SK-N-SH treated with all-trans-retinoic acid at 6 μM for 48 hours (cell line): ENCODE data around the gene DNAJC10.

ENCODE experiments used
- ATAC-seq: fragments of 200-7000 bp; cut with Tn5 transposase; 3 replicates; pipeline ENCODE4 v1.9.1; 2020; ENCODE audit warnings: mild to moderate bottlenecking, moderate library complexity
- ARNTL ChIP-seq: fragments of 450-650 bp; formaldehyde crosslinking; IDR thresholded peaks from 2 replicates; pipeline ENCODE4 v1.5.0; 2020; ENCODE audit warnings: low read depth, mild to moderate bottlenecking, moderate library complexity, borderline replicate concordance
- BACH2 ChIP-seq: fragments of 250-450 bp; sonication (Bioruptor Pico); IDR thresholded peaks from 2 replicates; pipeline ENCODE4 v1.9.0; 2021; ENCODE audit warnings: mild to moderate bottlenecking, borderline replicate concordance
- CSDC2 ChIP-seq: fragments of 250-450 bp; sonication (Bioruptor Pico); IDR thresholded peaks from 2 replicates; pipeline ENCODE4 v1.5.0; 2020; ENCODE audit warnings: mild to moderate bottlenecking, moderate library complexity
- ESRRG ChIP-seq: fragments of 250-450 bp; sonication (Bioruptor Pico); IDR thresholded peaks from 2 replicates; pipeline ENCODE4 v1.6.1; 2021; ENCODE audit warnings: mild to moderate bottlenecking
- GLIS3 ChIP-seq: fragments of 250-450 bp; sonication (Bioruptor Pico); IDR thresholded peaks from 2 replicates; pipeline ENCODE4 v1.5.0; 2020; ENCODE audit warnings: mild to moderate bottlenecking, moderate library complexity
- ISL1 ChIP-seq: fragments of 250-450 bp; sonication (Bioruptor Pico); IDR thresholded peaks from 2 replicates; pipeline ENCODE4 v2.1.2; 2022; ENCODE audit warnings: mild to moderate bottlenecking, moderate library complexity
- OSR1 ChIP-seq: fragments of 250-450 bp; sonication (Bioruptor Pico); IDR thresholded peaks from 2 replicates; pipeline ENCODE4 v1.8.0; 2022; ENCODE audit warnings: moderate library complexity, mild to moderate bottlenecking, inconsistent platforms
- PPARA ChIP-seq: fragments of 250-450 bp; sonication (Bioruptor Pico); IDR thresholded peaks from 2 replicates; pipeline ENCODE4 v1.5.0; 2020; ENCODE audit warnings: mild to moderate bottlenecking, borderline replicate concordance
- RARB ChIP-seq: fragments of 250-450 bp; sonication (Bioruptor Pico); IDR thresholded peaks from 2 replicates; pipeline ENCODE4 v1.8.0; 2021; ENCODE audit warnings: mild to moderate bottlenecking, moderate library complexity
- SNAI2 ChIP-seq: fragments of 250-450 bp; sonication (Bioruptor Pico); IDR thresholded peaks from 2 replicates; pipeline ENCODE4 v1.5.0; 2020; ENCODE audit warnings: mild to moderate bottlenecking, moderate library complexity
- TCF4 ChIP-seq: fragments of 250-450 bp; sonication (Bioruptor Pico); IDR thresholded peaks from 2 replicates; pipeline ENCODE4 v1.8.0; 2021; ENCODE audit warnings: mild to moderate bottlenecking, moderate library complexity, borderline replicate concordance
- TOX ChIP-seq: fragments of 250-450 bp; sonication (Bioruptor Pico); IDR thresholded peaks from 2 replicates; pipeline ENCODE4 v1.8.0; 2021; ENCODE audit warnings: mild to moderate bottlenecking, moderate library complexity, borderline replicate concordance
- ZC3H10 ChIP-seq: fragments of 250-450 bp; sonication (Bioruptor Pico); IDR thresholded peaks from 2 replicates; pipeline ENCODE4 v1.5.1; 2021; ENCODE audit warnings: mild to moderate bottlenecking, moderate library complexity
- ZFP3 ChIP-seq: fragments of 250-450 bp; sonication (Bioruptor Pico); IDR thresholded peaks from 2 replicates; pipeline ENCODE4 v1.5.0; 2020; ENCODE audit warnings: mild to moderate bottlenecking, moderate library complexity
- ZFP30 ChIP-seq: fragments of 450-650 bp; formaldehyde crosslinking; IDR thresholded peaks from 2 replicates; pipeline ENCODE4 v1.5.0; 2022; ENCODE audit warnings: mild to moderate bottlenecking, moderate library complexity
- ZNF565 ChIP-seq: fragments of 450-650 bp; formaldehyde crosslinking; conservative IDR thresholded peaks from 2 replicates; pipeline ENCODE4 v1.5.0; 2020; ENCODE audit warnings: low read depth, mild to moderate bottlenecking, moderate library complexity
- ZNF70 ChIP-seq: fragments of 450-650 bp; formaldehyde crosslinking; IDR thresholded peaks from 2 replicates; pipeline ENCODE4 v1.5.0; 2020; ENCODE audit warnings: mild to moderate bottlenecking, moderate library complexity
- ZNF8 ChIP-seq: fragments of 450-650 bp; formaldehyde crosslinking; IDR thresholded peaks from 2 replicates; pipeline ENCODE4 v1.5.0; 2020; ENCODE audit warnings: mild to moderate bottlenecking, moderate library complexity
- TF ChIP-seq, protein P1 (sequence below): fragments of 250-450 bp; sonication (Bioruptor Pico); IDR thresholded peaks from 2 replicates; pipeline ENCODE4 v1.8.0; 2020; ENCODE audit warnings: mild to moderate bottlenecking, moderate library complexity, borderline replicate concordance
- TF ChIP-seq, protein P2 (sequence below): fragments of 250-450 bp; sonication (Bioruptor Pico); IDR thresholded peaks from 2 replicates; pipeline ENCODE4 v1.5.1; 2020; ENCODE audit warnings: low read depth, mild to moderate bottlenecking, moderate library complexity
- TF ChIP-seq, protein P3 (sequence below): fragments of 250-450 bp; sonication (Bioruptor Pico); IDR thresholded peaks from 2 replicates; pipeline ENCODE4 v1.5.0; 2020; ENCODE audit warnings: mild to moderate bottlenecking, moderate library complexity
- TF ChIP-seq, protein P4 (sequence below): fragments of 250-450 bp; sonication (Bioruptor Pico); IDR thresholded peaks from 2 replicates; pipeline ENCODE4 v1.8.0; 2021; ENCODE audit warnings: low read depth, mild to moderate bottlenecking, moderate library complexity, borderline replicate concordance
- TF ChIP-seq, protein P5 (sequence below): fragments of 250-450 bp; sonication (Bioruptor Pico); IDR thresholded peaks from 2 replicates; pipeline ENCODE4 v1.5.1; 2021; ENCODE audit warnings: mild to moderate bottlenecking, moderate library complexity

DNAJC10 gene

DNA sequence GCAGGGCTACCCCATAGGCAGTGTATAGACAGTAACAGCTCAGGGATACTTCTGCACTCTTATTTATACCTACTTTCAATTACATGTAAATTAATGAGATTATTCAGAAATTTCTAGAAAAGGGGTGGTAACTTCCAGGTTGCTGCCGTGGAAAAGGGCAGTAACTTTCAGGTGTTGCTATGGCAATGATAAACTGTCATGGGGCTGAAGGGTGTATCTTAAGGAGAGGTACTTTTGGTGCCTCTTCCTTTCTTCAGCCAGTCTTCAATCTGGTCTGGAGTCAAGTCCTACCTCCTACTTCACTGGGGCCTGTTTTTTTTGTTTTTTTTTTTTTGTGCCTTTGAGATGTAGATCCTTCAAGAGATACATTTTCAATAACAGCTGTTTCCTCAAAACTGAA, 35.2 kb upstream of the DNAJC10 start:
- TF ChIP-seq, protein P1, sequence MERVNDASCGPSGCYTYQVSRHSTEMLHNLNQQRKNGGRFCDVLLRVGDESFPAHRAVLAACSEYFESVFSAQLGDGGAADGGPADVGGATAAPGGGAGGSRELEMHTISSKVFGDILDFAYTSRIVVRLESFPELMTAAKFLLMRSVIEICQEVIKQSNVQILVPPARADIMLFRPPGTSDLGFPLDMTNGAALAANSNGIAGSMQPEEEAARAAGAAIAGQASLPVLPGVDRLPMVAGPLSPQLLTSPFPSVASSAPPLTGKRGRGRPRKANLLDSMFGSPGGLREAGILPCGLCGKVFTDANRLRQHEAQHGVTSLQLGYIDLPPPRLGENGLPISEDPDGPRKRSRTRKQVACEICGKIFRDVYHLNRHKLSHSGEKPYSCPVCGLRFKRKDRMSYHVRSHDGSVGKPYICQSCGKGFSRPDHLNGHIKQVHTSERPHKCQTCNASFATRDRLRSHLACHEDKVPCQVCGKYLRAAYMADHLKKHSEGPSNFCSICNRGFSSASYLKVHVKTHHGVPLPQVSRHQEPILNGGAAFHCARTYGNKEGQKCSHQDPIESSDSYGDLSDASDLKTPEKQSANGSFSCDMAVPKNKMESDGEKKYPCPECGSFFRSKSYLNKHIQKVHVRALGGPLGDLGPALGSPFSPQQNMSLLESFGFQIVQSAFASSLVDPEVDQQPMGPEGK = no peak
- TF ChIP-seq ZFP30 (CRISPR knock-in tag) = no peak
- no peak for TF ChIP-seq ZNF565
- no peak for TF ChIP-seq GLIS3 (CRISPR knock-in tag)
- TF ChIP-seq OSR1 (CRISPR knock-in tag) = no peak
- no peak for TF ChIP-seq SNAI2 (CRISPR knock-in tag)
- TF ChIP-seq, protein P2, sequence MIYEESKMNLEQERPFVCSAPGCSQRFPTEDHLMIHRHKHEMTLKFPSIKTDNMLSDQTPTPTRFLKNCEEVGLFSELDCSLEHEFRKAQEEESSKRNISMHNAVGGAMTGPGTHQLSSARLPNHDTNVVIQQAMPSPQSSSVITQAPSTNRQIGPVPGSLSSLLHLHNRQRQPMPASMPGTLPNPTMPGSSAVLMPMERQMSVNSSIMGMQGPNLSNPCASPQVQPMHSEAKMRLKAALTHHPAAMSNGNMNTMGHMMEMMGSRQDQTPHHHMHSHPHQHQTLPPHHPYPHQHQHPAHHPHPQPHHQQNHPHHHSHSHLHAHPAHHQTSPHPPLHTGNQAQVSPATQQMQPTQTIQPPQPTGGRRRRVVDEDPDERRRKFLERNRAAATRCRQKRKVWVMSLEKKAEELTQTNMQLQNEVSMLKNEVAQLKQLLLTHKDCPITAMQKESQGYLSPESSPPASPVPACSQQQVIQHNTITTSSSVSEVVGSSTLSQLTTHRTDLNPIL (CRISPR knock-in tag) = no peak
- TF ChIP-seq, protein P3, sequence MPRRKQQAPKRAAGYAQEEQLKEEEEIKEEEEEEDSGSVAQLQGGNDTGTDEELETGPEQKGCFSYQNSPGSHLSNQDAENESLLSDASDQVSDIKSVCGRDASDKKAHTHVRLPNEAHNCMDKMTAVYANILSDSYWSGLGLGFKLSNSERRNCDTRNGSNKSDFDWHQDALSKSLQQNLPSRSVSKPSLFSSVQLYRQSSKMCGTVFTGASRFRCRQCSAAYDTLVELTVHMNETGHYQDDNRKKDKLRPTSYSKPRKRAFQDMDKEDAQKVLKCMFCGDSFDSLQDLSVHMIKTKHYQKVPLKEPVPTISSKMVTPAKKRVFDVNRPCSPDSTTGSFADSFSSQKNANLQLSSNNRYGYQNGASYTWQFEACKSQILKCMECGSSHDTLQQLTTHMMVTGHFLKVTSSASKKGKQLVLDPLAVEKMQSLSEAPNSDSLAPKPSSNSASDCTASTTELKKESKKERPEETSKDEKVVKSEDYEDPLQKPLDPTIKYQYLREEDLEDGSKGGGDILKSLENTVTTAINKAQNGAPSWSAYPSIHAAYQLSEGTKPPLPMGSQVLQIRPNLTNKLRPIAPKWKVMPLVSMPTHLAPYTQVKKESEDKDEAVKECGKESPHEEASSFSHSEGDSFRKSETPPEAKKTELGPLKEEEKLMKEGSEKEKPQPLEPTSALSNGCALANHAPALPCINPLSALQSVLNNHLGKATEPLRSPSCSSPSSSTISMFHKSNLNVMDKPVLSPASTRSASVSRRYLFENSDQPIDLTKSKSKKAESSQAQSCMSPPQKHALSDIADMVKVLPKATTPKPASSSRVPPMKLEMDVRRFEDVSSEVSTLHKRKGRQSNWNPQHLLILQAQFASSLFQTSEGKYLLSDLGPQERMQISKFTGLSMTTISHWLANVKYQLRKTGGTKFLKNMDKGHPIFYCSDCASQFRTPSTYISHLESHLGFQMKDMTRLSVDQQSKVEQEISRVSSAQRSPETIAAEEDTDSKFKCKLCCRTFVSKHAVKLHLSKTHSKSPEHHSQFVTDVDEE (CRISPR knock-in tag) = no peak
- no peak for TF ChIP-seq ZC3H10
- TF ChIP-seq ISL1 (CRISPR knock-in tag) = no peak
- TF ChIP-seq ZNF70 (CRISPR knock-in tag) = no peak
- TF ChIP-seq PPARA (CRISPR knock-in tag) = no peak
- TF ChIP-seq, protein P4, sequence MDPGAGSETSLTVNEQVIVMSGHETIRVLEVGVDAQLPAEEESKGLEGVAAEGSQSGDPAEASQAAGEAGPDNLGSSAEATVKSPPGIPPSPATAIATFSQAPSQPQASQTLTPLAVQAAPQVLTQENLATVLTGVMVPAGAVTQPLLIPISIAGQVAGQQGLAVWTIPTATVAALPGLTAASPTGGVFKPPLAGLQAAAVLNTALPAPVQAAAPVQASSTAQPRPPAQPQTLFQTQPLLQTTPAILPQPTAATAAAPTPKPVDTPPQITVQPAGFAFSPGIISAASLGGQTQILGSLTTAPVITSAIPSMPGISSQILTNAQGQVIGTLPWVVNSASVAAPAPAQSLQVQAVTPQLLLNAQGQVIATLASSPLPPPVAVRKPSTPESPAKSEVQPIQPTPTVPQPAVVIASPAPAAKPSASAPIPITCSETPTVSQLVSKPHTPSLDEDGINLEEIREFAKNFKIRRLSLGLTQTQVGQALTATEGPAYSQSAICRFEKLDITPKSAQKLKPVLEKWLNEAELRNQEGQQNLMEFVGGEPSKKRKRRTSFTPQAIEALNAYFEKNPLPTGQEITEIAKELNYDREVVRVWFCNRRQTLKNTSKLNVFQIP (CRISPR knock-in tag) = no peak
- TF ChIP-seq ARNTL (CRISPR knock-in tag) = no peak
- no peak for TF ChIP-seq ZFP3
- no peak for TF ChIP-seq BACH2 (CRISPR knock-in tag)
- TF ChIP-seq TOX (CRISPR knock-in tag) = no peak
- TF ChIP-seq ZNF8 = no peak
- ATAC-seq = no peak

DNA sequence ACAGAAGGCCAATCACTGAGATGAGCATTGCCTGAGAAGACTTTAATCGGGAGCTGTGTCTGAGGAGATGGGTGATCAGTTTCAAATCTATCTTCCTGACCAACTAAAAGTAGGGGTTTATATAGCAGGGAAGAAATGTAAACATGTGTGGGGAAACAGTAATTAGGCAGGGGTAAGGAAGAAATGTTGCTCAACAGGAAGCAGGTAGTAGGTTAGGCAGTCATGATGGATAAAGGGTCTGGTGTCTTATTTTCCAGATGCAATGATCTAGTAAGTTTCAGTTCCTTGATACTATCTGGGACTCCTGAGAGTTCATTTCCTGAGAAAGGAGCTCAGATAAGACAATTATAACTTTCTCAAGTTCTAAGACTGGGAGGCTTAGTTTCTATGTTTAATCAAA, 33.8 kb upstream of the DNAJC10 start:
- ATAC-seq = no peak
- TF ChIP-seq ZFP30 (CRISPR knock-in tag) (no peak), PPARA (CRISPR knock-in tag) (no peak), BACH2 (CRISPR knock-in tag) (no peak), TOX (CRISPR knock-in tag) (no peak), ARNTL (CRISPR knock-in tag) (no peak), ZNF8 (no peak), SNAI2 (CRISPR knock-in tag) (no peak), ZNF565 (no peak), ZFP3 (no peak), ISL1 (CRISPR knock-in tag) (no peak), ZNF70 (CRISPR knock-in tag) (no peak), OSR1 (CRISPR knock-in tag) (no peak), TCF4 (CRISPR knock-in tag) (no peak), CSDC2 (CRISPR knock-in tag) (no peak), RARB (CRISPR knock-in tag) (no peak), ESRRG (no peak)
- TF ChIP-seq, protein P5, sequence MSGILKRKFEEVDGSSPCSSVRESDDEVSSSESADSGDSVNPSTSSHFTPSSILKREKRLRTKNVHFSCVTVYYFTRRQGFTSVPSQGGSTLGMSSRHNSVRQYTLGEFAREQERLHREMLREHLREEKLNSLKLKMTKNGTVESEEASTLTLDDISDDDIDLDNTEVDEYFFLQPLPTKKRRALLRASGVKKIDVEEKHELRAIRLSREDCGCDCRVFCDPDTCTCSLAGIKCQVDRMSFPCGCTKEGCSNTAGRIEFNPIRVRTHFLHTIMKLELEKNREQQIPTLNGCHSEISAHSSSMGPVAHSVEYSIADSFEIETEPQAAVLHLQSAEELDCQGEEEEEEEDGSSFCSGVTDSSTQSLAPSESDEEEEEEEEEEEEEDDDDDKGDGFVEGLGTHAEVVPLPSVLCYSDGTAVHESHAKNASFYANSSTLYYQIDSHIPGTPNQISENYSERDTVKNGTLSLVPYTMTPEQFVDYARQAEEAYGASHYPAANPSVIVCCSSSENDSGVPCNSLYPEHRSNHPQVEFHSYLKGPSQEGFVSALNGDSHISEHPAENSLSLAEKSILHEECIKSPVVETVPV (CRISPR knock-in tag) = no peak
- TF ChIP-seq, protein P2 (CRISPR knock-in tag) = no peak
- TF ChIP-seq, protein P1 = no peak
- TF ChIP-seq, protein P3 (CRISPR knock-in tag) = no peak
- TF ChIP-seq, all 23 proteins: peak for 0
